Neural cell (in vitro differentiated cells): Measurements from ENCODE around the gene REEP6.

Experiments
- EP300 ChIP-seq: fragments of 450-650 bp; conservative IDR thresholded peaks from 2 replicates; pipeline ENCODE4 v1.6.1; 2014; ENCODE audit warnings: antibody characterized with exemption, mild to moderate bottlenecking, moderate library complexity; ENCODE audit not compliant: poor library complexity, severe bottlenecking
- EZH2 ChIP-seq: fragments of 200-600, 300-800 bp; shearing (Covaris generic), sonication (generic); IDR thresholded peaks from 2 replicates; pipeline ENCODE4 v1.6.1; 2014; ENCODE audit warnings: antibody characterized with exemption, low read length, borderline replicate concordance, mild to moderate bottlenecking; ENCODE audit not compliant: insufficient read depth, poor library complexity, severe bottlenecking
- POLR2AphosphoS5 ChIP-seq: IDR thresholded peaks from 2 replicates; pipeline ENCODE4 v1.6.1; 2012
- RAD21 ChIP-seq: fragments of 450-650 bp; conservative IDR thresholded peaks from 2 replicates; pipeline ENCODE4 v1.6.1; 2014; ENCODE audit warnings: antibody characterized with exemption, mild to moderate bottlenecking, moderate library complexity
- REST ChIP-seq: IDR thresholded peaks from 2 replicates; pipeline ENCODE4 v1.6.1; 2012; ENCODE audit warnings: borderline replicate concordance
- SMC3 ChIP-seq: fragments of 450-650 bp; conservative IDR thresholded peaks from 2 replicates; pipeline ENCODE4 v1.6.1; 2014; ENCODE audit warnings: antibody characterized with exemption, mild to moderate bottlenecking, moderate library complexity; ENCODE audit not compliant: poor library complexity
- TAF1 ChIP-seq: IDR thresholded peaks from 2 replicates; pipeline ENCODE4 v1.6.1; 2012; ENCODE audit warnings: low read depth
- TF ChIP-seq, protein P1 (sequence below): fragments of 450-650 bp; IDR thresholded peaks from 2 replicates; pipeline ENCODE4 v1.5.1; 2014; ENCODE audit warnings: antibody characterized with exemption, mild to moderate bottlenecking, moderate library complexity; ENCODE audit not compliant: poor library complexity, severe bottlenecking

DNA sequence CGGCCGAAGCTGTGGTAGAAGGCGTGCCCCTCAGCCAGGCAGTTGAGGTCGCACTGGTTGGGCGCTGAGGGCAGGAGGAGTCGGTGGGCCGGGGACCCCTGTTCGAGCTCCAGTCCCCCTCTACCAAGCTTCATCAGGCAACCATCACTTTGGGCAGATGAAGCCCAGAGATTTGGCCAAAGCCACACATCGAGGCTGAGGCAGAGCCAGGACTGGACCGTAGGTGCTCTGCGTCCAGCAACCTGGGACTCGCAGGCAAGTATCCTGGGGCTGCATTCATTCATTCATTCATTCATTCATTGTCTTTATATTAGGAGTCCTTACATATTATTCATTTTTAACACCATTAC is 17.5 kb downstream of the REEP6 start:
- TF ChIP-seq, protein P1, sequence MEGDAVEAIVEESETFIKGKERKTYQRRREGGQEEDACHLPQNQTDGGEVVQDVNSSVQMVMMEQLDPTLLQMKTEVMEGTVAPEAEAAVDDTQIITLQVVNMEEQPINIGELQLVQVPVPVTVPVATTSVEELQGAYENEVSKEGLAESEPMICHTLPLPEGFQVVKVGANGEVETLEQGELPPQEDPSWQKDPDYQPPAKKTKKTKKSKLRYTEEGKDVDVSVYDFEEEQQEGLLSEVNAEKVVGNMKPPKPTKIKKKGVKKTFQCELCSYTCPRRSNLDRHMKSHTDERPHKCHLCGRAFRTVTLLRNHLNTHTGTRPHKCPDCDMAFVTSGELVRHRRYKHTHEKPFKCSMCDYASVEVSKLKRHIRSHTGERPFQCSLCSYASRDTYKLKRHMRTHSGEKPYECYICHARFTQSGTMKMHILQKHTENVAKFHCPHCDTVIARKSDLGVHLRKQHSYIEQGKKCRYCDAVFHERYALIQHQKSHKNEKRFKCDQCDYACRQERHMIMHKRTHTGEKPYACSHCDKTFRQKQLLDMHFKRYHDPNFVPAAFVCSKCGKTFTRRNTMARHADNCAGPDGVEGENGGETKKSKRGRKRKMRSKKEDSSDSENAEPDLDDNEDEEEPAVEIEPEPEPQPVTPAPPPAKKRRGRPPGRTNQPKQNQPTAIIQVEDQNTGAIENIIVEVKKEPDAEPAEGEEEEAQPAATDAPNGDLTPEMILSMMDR = no peak
- TF ChIP-seq EP300 (no peak), POLR2AphosphoS5 (no peak), RAD21 (no peak), EZH2 (no peak), TAF1 (no peak), REST (no peak), SMC3 (no peak)
